ENCODE results near the gene EIPR1. TPM values are rescaled to one million over a fixed set of nuclear protein-coding genes. Genes with fewer than 3 reads are reported as not detected.

Gene EIPR1
- polyA plus RNA-seq, 1 donor (not counting 4 experiments of a cell fraction or from before 2014, with no cell fraction given) = 44.3 TPM

DNA sequence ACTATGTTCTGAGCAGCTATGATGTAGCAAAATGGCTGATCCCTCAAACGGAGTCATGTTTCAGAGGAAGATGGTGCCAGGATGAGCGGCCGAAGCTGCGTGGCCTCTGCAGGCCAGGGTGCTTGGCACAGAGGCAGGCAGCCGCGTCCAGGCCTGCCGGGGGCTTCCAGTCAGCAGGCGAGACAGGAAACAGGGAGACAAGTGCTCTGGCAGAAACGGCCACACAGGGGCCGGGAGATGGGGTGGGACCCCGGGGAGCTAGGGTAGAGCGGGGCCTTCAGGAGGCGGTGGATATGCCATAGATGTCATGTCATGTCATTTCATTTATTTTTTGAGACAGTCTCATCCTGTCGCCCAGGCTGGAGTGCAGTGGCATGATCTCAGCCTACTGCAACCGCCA, 50.7 kb downstream of the EIPR1 start:
- Histone ChIP-seq H3K4me1 (ENCODE audit: control insufficient read depth, extremely low read depth, insufficient read depth, low read length) (no peaks in the 10 kb centered on the region), H3K9ac (ENCODE audit: control insufficient read depth, extremely low read depth, insufficient read depth, low read length) (no peak overlapping the region), H3K79me2 (ENCODE audit: control insufficient read depth, insufficient read depth, low read length) (peaks cover 11% of the 10 kb centered on the region), H3K4me2 (ENCODE audit: control insufficient read depth, extremely low read depth, insufficient read depth, low read depth, low read length) (no peak overlapping the region), H2AFZ (ENCODE audit: control insufficient read depth, low read length) (no peak overlapping the region), H3K27ac (ENCODE audit: control insufficient read depth, insufficient read depth, low read length) (no peak overlapping the region), H4K20me1 (ENCODE audit: control insufficient read depth, extremely low read depth, insufficient read depth, low read length) (no peaks in the 10 kb centered on the region), H3K36me3 (ENCODE audit: control insufficient read depth in 2 of 2, extremely low read depth in 1 of 2, insufficient read depth in 2 of 2, low read length in 2 of 2) (peaks cover 6 to 11% of the 10 kb centered on the region in 2 experiments), H3K27me3 (ENCODE audit: control insufficient read depth, extremely low read depth, insufficient read depth, low read length) (no peaks in the 10 kb centered on the region), H3K9me1 (ENCODE audit: control insufficient read depth, extremely low read depth, insufficient read depth, low read length) (no peaks in the 10 kb centered on the region), H3K9me3 (ENCODE audit: control insufficient read depth, low read depth, low read length) (no peaks in the 10 kb centered on the region), H3K4me3 (ENCODE audit: control insufficient read depth in 2 of 3, extremely low read depth in 1 of 3, insufficient read depth in 2 of 3, low read depth in 1 of 3, low read length in 3 of 3) (no peak overlapping the region)
- TF ChIP-seq CTCF (optimal IDR thresholded peaks at IDR 0.05 in 1 of 3, IDR thresholded peaks at IDR 0.05 in 1 of 3, conservative IDR thresholded peaks at IDR 0.05 in 1 of 3; ENCODE audit: extremely low read depth in 1 of 3, insufficient read depth in 2 of 3, low read length in 3 of 3) (no peak), EZH2 (IDR thresholded peaks at IDR 0.05; ENCODE audit: low read length) (no peak)
- DNase-seq (ENCODE audit: low read depth, low spot score) = no peak
- dilution Hi-C loops (cut with MboI; ENCODE audit: extremely low pct_ligation_motif_present, low sequenced_read_pairs) = no loop called here
- no peak for FAIRE-seq

DNA sequence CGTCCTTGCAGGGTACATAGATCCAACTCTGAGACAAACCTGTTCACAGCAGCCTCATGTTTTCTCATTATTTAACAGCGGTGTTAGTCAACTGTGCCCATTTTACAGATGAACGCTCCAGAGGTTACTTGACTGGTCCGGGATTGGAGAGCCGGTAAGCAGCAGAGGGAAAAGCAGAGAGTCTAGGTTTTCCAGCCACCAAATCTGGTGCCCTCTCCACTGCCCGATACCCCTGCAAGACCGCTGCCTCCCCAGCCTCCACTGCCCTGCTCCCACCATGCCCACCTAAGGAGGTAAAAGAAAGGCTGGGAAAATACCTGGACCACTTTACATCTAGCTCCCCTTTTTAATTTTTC, 51.5 kb downstream of the EIPR1 start:
- Histone ChIP-seq H3K79me2 (ENCODE audit: control insufficient read depth, insufficient read depth, low read length) (peaks cover 11% of the 10 kb centered on the region), H3K4me2 (ENCODE audit: control insufficient read depth, extremely low read depth, insufficient read depth, low read depth, low read length) (no peak overlapping the region), H4K20me1 (ENCODE audit: control insufficient read depth, extremely low read depth, insufficient read depth, low read length) (no peaks in the 10 kb centered on the region), H2AFZ (ENCODE audit: control insufficient read depth, low read length) (no peak overlapping the region), H3K9me1 (ENCODE audit: control insufficient read depth, extremely low read depth, insufficient read depth, low read length) (no peaks in the 10 kb centered on the region), H3K9me3 (ENCODE audit: control insufficient read depth, low read depth, low read length) (no peaks in the 10 kb centered on the region), H3K4me3 (ENCODE audit: control insufficient read depth in 2 of 3, extremely low read depth in 1 of 3, insufficient read depth in 2 of 3, low read depth in 1 of 3, low read length in 3 of 3) (no peak overlapping the region), H3K27me3 (ENCODE audit: control insufficient read depth, extremely low read depth, insufficient read depth, low read length) (no peaks in the 10 kb centered on the region), H3K9ac (ENCODE audit: control insufficient read depth, extremely low read depth, insufficient read depth, low read length) (no peak overlapping the region), H3K36me3 (ENCODE audit: control insufficient read depth in 2 of 2, extremely low read depth in 1 of 2, insufficient read depth in 2 of 2, low read length in 2 of 2) (peaks cover 6 to 11% of the 10 kb centered on the region in 2 experiments), H3K27ac (ENCODE audit: control insufficient read depth, insufficient read depth, low read length) (no peak overlapping the region), H3K4me1 (ENCODE audit: control insufficient read depth, extremely low read depth, insufficient read depth, low read length) (no peaks in the 10 kb centered on the region)
- no peak for TF ChIP-seq EZH2 (IDR thresholded peaks at IDR 0.05; ENCODE audit: low read length)
- no peak for TF ChIP-seq CTCF (optimal IDR thresholded peaks at IDR 0.05 in 1 of 3, IDR thresholded peaks at IDR 0.05 in 1 of 3, conservative IDR thresholded peaks at IDR 0.05 in 1 of 3; ENCODE audit: extremely low read depth in 1 of 3, insufficient read depth in 2 of 3, low read length in 3 of 3)
- DNase-seq (ENCODE audit: low read depth, low spot score) (no peak), FAIRE-seq (no peak)
- dilution Hi-C loops (cut with MboI; ENCODE audit: extremely low pct_ligation_motif_present, low sequenced_read_pairs) = no loop called here
